Heart right ventricle (tissue), 16 donors: ENCODE measurements around the gene VWA5B1. TPM values are rescaled to one million over a fixed set of nuclear protein-coding genes. Genes with fewer than 3 reads are reported as not detected.
A peak's percentile ranks its signal among the peaks of the same experiment; 100 is the strongest.

ENCODE experiments used
- ATAC-seq, 8 donors: fragments of 200-7000 bp; cut with Tn5 transposase; one replicate each; pipeline ENCODE4 v1.9.1; 2020; ENCODE audit warnings: mild to moderate bottlenecking in 8 of 8, moderate library complexity in 8 of 8, moderate number of reproducible peaks in 1 of 8
- DNase-seq, 2 donors: peaks; one replicate each; pipeline ENCODE4 v3.0.0-alpha.2; 2020
- H3K27ac ChIP-seq, 10 donors: fragments of 200-600 bp; sonication (generic) in 2 of 10; one replicate each; pipeline versions ENCODE4 v1.5.0 to v1.8.0; 2020 to 2022; ENCODE audit warnings: mild to moderate bottlenecking in 3 of 10
- H3K27me3 ChIP-seq, 7 donors: fragments of 200-600 bp; one replicate each; pipeline ENCODE4 v1.8.0; 2021 to 2022; ENCODE audit warnings: mild to moderate bottlenecking in 2 of 7
- H3K36me3 ChIP-seq, 9 donors: fragments of 200-600 bp; sonication (generic) in 1 of 9; one replicate each; pipeline versions ENCODE4 v1.5.0 to v1.8.0; 2020 to 2022; ENCODE audit warnings: mild to moderate bottlenecking in 2 of 9
- H3K4me1 ChIP-seq, 9 donors: fragments of 200-600 bp; sonication (generic) in 1 of 9; one replicate each; pipeline versions ENCODE4 v1.5.0 to v1.8.0; 2020 to 2022; ENCODE audit warnings: mild to moderate bottlenecking in 4 of 9
- H3K4me3 ChIP-seq, 10 donors: fragments of 200-600 bp; sonication (generic) in 2 of 10; one replicate each; pipeline versions ENCODE4 v1.5.0 to v1.8.0; 2020 to 2022; ENCODE audit warnings: mild to moderate bottlenecking in 7 of 10, moderate library complexity in 2 of 10
- H3K9me3 ChIP-seq, 11 donors: fragments of 200-600 bp in 10 of 11; sonication (generic) in 2 of 11; one replicate each; pipeline versions ENCODE4 v1.5.0 to v1.8.0; 2013 to 2022; ENCODE audit warnings: mild to moderate bottlenecking in 2 of 11, control low read depth in 1 of 11, moderate library complexity in 1 of 11
- WGBS, 2 donors: extraction: QIAGEN DNeasy Blood & Tissue Kit; methylation state at CpG; one replicate each; pipeline ENCODE4 v1.1.7; 2013; ENCODE audit warnings: inconsistent platforms in 1 of 2; 5-methylcytosine and 5-hydroxymethylcytosine counted together
- intact Hi-C, 10 donors: fragments of 100-400 bp; cut with DNase I; formaldehyde crosslinking; loops; one replicate each; pipeline versions ENCODE4 v1.11.1 to v1.14.2; 2022
- long read RNA-seq, 3 donors: library from polyadenylated mRNA; unstranded; transcript quantifications; one replicate each; pipeline ENCODE4 v2.0.0, GENCODE V29; 2020 to 2021
- polyA plus RNA-seq, 2 donors: library from polyadenylated mRNA; stranded (reverse); fragments of 200-250 nt; gene quantifications; one replicate each; pipeline ENCODE4 v1.2.3, GENCODE V29; 2013
- total RNA-seq, 10 donors: library from RNA; stranded (reverse); fragmentation: NEBNext Ultra II Directional in 3 of 10; extraction: Animal tissue kit (Norgen Biotek cat#: 25700) in 3 of 10; gene quantifications; one replicate each; pipeline versions ENCODE4 v1.2.1 to v1.2.4, GENCODE V29; 2021 to 2023
- TF ChIP-seq, protein P1 (sequence below), 9 donors: fragments of 200-600 bp; sonication (generic) in 2 of 9; IDR thresholded peaks; one replicate each; pipeline versions ENCODE4 v1.5.0 to v1.8.0; 2021 to 2022; ENCODE audit warnings: antibody characterized with exemption in 9 of 9, mild to moderate bottlenecking in 5 of 9, moderate library complexity in 1 of 9
- donor health status: Arrhythmogenic right ventricular cardiomyopathy.
- donor health status: ischemic (EF 13 %, LVEDD 7.1; RV severe dilation, severe dysfunction).
- donor health status: healthy with polysubstance abuse.
- donor health status: DM: no; HTN: yes; CAD: no.
- donor health status: DM: no; HTN: no; CAD: no.
- donor health status: ischemic (EF 25% LVEDD 6.9; RV normal size, moderate dysfunction).
- donor health status: ischemic (EF 25% LVEDD 5.7; RV mildly dilated, moderate dysfunction).
- donor health status: healthy.
- donor health status: DM: yes; HTN: yes; CAD: no.
- donor health status: Ischemic cardiomyopathy.
- donor health status: ischemic (EF 35%, LVEDD 5.7; RV mildly dilated, moderate dysfunction).
- donor health status: nonischemic (EF 11% LVEDD 7.7; RV severe dilation, severe dysfunction).
- donor health status: DM: yes; HTN: yes; CAD: no.
- donor health status: PGD.
- donor health status: ischemic (EF 29% LVEDD 5.4; RV normal size, mild dysfunction).
- donor health status: nonischemic (EF 23%, LVEDD 6.1; RV moderate dilation, normal function).

VWA5B1 gene, protein sequence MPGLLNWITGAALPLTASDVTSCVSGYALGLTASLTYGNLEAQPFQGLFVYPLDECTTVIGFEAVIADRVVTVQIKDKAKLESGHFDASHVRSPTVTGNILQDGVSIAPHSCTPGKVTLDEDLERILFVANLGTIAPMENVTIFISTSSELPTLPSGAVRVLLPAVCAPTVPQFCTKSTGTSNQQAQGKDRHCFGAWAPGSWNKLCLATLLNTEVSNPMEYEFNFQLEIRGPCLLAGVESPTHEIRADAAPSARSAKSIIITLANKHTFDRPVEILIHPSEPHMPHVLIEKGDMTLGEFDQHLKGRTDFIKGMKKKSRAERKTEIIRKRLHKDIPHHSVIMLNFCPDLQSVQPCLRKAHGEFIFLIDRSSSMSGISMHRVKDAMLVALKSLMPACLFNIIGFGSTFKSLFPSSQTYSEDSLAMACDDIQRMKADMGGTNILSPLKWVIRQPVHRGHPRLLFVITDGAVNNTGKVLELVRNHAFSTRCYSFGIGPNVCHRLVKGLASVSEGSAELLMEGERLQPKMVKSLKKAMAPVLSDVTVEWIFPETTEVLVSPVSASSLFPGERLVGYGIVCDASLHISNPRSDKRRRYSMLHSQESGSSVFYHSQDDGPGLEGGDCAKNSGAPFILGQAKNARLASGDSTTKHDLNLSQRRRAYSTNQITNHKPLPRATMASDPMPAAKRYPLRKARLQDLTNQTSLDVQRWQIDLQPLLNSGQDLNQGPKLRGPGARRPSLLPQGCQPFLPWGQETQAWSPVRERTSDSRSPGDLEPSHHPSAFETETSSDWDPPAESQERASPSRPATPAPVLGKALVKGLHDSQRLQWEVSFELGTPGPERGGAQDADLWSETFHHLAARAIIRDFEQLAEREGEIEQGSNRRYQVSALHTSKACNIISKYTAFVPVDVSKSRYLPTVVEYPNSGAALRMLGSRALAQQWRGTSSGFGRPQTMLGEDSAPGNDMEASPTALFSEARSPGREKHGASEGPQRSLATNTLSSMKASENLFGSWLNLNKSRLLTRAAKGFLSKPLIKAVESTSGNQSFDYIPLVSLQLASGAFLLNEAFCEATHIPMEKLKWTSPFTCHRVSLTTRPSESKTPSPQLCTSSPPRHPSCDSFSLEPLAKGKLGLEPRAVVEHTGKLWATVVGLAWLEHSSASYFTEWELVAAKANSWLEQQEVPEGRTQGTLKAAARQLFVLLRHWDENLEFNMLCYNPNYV
- total RNA-seq: 1 to 10 TPM in 1 of 10 donors, under 1 TPM in 1, not detected in 8; 0.18 to 1.2 TPM
- under 1 TPM in 1 of 2 donors, not detected in 1; 0.03 TPM for polyA plus RNA-seq
- long read RNA-seq, donor 1: 0 reads
- long read RNA-seq, donor 2: 0 reads
- long read RNA-seq, donor 3: 0 reads

DNA sequence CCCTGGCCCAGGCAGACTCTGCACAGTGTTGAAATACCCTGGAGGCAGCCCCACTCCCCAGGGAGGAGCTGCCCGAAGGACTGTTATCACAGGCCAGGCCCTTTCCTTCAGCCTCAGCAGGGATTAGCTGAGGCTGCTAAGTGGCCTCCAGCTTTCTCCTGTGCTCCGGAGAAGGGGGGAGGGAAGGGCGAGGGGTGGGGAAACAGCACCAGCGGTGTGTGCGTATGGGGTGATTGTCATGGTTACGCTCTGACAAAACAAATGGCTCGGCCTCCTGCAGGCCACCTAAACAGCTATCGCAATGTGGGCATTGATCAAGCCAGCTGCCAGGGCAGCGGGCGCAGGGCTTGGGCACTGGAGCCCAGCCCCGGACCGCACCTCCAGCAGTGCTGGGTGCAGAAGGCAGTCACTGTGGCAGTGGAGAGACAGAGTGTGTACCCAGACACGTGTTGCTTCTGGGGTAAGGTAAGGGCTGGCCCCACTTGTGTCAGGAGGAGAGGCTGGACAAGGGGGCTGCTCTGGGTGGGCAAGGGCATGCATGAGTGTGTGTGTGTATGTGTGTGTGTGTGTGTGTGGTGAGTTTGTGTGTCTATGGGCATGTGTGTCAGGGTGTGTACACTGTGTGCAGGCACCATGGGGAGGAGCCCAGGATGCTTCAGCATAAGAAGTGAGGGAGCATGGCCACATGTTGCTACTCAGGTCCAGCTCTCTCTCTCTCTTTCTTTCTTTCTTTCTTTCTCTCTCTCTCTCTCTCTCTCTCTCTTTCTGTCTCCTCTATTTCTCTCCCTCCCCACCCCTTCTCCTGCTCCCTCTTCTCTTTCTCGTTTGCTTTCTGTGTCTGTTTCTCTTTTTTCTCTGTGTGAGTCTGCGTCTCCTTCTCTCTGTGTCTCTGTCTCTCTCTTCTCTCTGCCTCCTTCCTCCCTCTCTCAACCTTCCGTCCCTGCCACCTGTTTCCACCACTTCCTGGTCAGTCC, at the start of gene VWA5B1:
Gene VWA5B1, plus strand, starts transcription at position 252 of the 974 bp plus-strand sequence. CDS start 19,727 bp downstream, outside the sequence.
- peak in 1 of 8 donors; percentile 14 for ATAC-seq
- WGBS, 2 donors: 19 to 31% methylated on average over 16 of the region's 16 CpGs
- Histone ChIP-seq H3K9me3 (peaks cover 0 to 1% (median 0%) of the 10 kb centered on the region in 11 donors), H3K36me3 (no peaks in the 10 kb centered on the region), H3K27me3 (peaks cover 0 to 55% (median 43%) of the 10 kb centered on the region in 7 donors), H3K27ac (no peak within 1 kb of the TSS), H3K4me1 (peaks cover 0 to 8% (median 0%) of the 10 kb centered on the region in 9 donors), H3K4me3 (peak within 1 kb of the TSS in 2 of 10 donors; percentile 2 to 5)
- intact Hi-C loops: no loop called here
- TF ChIP-seq, protein P1, sequence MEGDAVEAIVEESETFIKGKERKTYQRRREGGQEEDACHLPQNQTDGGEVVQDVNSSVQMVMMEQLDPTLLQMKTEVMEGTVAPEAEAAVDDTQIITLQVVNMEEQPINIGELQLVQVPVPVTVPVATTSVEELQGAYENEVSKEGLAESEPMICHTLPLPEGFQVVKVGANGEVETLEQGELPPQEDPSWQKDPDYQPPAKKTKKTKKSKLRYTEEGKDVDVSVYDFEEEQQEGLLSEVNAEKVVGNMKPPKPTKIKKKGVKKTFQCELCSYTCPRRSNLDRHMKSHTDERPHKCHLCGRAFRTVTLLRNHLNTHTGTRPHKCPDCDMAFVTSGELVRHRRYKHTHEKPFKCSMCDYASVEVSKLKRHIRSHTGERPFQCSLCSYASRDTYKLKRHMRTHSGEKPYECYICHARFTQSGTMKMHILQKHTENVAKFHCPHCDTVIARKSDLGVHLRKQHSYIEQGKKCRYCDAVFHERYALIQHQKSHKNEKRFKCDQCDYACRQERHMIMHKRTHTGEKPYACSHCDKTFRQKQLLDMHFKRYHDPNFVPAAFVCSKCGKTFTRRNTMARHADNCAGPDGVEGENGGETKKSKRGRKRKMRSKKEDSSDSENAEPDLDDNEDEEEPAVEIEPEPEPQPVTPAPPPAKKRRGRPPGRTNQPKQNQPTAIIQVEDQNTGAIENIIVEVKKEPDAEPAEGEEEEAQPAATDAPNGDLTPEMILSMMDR (IDR thresholded peaks at IDR 0.05): no peak
- no peak for DNase-seq

DNA sequence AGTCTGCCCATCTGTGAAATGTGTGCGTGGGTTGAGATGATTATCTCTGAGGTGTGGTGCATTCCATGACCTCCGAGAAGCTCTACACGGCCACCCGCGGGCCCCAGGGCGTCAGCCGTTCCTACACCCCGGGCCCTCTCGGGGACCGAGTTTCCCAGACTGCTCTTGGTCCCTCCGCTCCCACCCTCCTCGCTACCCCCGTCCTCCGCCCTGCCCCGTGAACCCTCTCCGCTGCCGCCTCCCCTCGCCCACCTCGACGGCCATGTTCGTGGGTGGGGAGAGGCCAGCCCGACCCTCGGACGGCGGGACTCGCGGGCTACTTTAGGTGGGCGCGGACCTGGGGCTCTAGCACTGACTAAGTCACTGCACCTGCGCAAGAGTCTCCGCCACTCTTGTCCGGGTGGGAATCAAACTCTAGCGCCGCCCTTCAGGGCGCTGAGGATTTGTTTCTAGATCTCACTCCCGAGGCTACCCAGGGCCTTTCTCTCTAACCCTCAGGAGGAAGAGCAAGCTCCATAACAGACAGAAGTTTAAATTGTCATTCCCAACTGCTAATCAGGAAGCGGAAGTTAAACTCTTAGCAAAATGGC, 47.7 kb upstream of the VWA5B1 start:
- Histone ChIP-seq H3K27ac (no peak overlapping the region), H3K36me3 (no peaks in the 10 kb centered on the region), H3K4me1 (no peaks in the 10 kb centered on the region), H3K27me3 (peaks cover 0 to 51% (median 37%) of the 10 kb centered on the region in 7 donors), H3K4me3 (no peak overlapping the region), H3K9me3 (no peaks in the 10 kb centered on the region)
- no peak for DNase-seq
- ATAC-seq: no peak
- TF ChIP-seq, protein P1 (IDR thresholded peaks at IDR 0.05): no peak
- WGBS, 2 donors: 78 to 88% methylated on average over 37 of the region's 37 CpGs
- intact Hi-C loops: no loop called here

DNA sequence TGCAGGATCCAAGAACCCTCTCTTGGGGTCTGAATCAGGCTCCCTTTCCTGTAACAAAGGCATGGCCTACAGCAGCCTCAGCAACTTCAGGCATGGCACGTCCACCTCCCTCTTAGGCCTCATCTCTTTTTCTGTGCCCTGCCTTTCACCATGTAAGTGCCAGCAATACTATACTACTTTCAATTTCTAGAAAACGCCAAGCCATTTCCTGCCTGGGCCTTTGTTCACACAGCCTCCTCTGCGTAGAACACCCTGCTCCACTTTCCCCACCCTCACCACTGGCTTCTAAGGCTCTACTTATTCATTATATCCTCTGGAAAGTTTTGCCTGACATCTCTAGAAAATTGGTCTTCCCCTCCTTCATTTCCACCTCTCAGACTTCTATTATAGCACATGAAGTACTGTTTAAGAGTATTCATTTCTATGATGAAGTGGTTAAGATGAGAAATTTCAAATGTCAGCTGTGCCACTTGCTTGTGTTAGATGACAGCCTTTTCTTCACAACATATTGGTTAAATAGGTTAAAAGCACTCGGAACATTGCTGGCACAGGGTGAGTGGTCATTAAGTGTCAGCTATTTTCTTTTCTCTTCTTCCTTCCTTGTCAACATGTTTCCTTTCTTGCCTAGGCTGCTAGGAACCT, 41.6 kb upstream of the VWA5B1 start:
- WGBS, 2 donors: 69 to 75% methylated on average over 4 of the region's 4 CpGs
- DNase-seq (no peak), ATAC-seq (no peak)
- H3K27ac ChIP-seq: peak overlapping the region in 1 of 10 donors; percentile 44
- H3K4me1 ChIP-seq: peaks cover 0 to 6% (median 0%) of the 10 kb centered on the region in 9 donors
- no peaks in the 10 kb centered on the region for H3K9me3 ChIP-seq
- TF ChIP-seq, protein P1 (IDR thresholded peaks at IDR 0.05): no peak
- H3K4me3 ChIP-seq: no peak overlapping the region
- intact Hi-C loops: no loop called here
- peaks cover 0 to 11% (median 5%) of the 10 kb centered on the region in 7 donors for H3K27me3 ChIP-seq
- H3K36me3 ChIP-seq: no peaks in the 10 kb centered on the region
